ENCODE measurements around the gene SSBP2. TPM values are rescaled to one million over a fixed set of nuclear protein-coding genes. Genes with fewer than 3 reads are reported as not detected.

The SSBP2 gene
- total and polyA plus RNA-seq, 2 donors (not counting 3 experiments of a cell fraction or from before 2014, with no cell fraction given) = 9.6 to 11.5 TPM

DNA sequence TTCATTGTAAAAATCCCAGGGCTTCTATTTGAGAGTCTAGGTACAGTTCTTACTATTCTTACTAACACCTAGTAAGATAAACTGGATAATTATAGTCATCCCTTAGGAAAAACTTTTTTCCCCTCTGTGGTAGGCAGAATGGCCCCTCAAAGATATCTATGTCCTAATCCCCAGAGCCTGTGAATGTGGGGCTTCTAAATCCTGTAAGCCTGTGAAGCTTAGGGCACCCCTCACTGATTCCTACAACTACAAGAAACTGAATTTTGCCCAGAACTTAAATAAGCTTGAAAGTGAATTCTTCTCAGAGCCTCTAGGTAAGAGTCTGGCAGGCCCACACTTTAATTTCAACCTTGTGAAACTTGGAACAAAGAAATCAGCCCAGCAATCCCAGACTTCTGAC lies 226.9 kb downstream of the SSBP2 start:
- Histone ChIP-seq H3K4me1 (ENCODE audit: control insufficient read depth, extremely low read depth, insufficient read depth, low read length) (no peaks in the 10 kb centered on the region), H3K27ac (ENCODE audit: insufficient read depth, low read depth, low read length) (no peak overlapping the region), H3K9me3 (replicated peaks; ENCODE audit: control insufficient read depth, insufficient read depth, low read length) (no peaks in the 10 kb centered on the region), H3K36me3 (ENCODE audit: control insufficient read depth in 2 of 2, extremely low read depth in 1 of 2, insufficient read depth in 2 of 2, low read length in 2 of 2) (no peaks in the 10 kb centered on the region), H3K4me3 (replicated peaks in 1 of 3; ENCODE audit: insufficient read depth in 1 of 3, low read depth in 1 of 3, low read length in 3 of 3) (no peak overlapping the region), H4K20me1 (replicated peaks; ENCODE audit: control insufficient read depth, extremely low read depth, insufficient read depth, low read length) (no peaks in the 10 kb centered on the region), H3K9ac (replicated peaks; ENCODE audit: extremely low read depth, insufficient read depth, low read length) (no peak overlapping the region), H3K79me2 (ENCODE audit: control insufficient read depth, insufficient read depth, low read length) (no peaks in the 10 kb centered on the region), H3K4me2 (ENCODE audit: insufficient read depth, low read length) (no peak overlapping the region), H2AFZ (ENCODE audit: low read depth, low read length) (no peak overlapping the region), H3K27me3 (ENCODE audit: control insufficient read depth in 2 of 2, insufficient read depth in 2 of 2, low read length in 2 of 2) (no peaks in the 10 kb centered on the region), H3K9me1 (replicated peaks; ENCODE audit: control insufficient read depth, extremely low read depth, insufficient read depth, low read length) (no peaks in the 10 kb centered on the region)
- CTCF ChIA-PET = interaction anchor here (1.0 to 1.1 kb wide), 2 partner anchors 17 to 226 kb away, joined by 3 read pairs; no protein-coding TSS in a partner anchor
- FAIRE-seq (no peak), DNase-seq (ENCODE audit: low read depth, low spot score) (no peak)
- dilution Hi-C loops (cut with MboI; ENCODE audit: extremely low pct_ligation_motif_present, low sequenced_read_pairs) = no loop called here
- POLR2A ChIA-PET = no interaction called here
- no peak for TF ChIP-seq GATA2 (IDR thresholded peaks at IDR 0.05; ENCODE audit: insufficient read depth, insufficient read length, low read depth, low read length)
- no peak for TF ChIP-seq FOS (IDR thresholded peaks at IDR 0.05; ENCODE audit: borderline replicate concordance, insufficient read depth, low read length)
- TF ChIP-seq, protein P1, sequence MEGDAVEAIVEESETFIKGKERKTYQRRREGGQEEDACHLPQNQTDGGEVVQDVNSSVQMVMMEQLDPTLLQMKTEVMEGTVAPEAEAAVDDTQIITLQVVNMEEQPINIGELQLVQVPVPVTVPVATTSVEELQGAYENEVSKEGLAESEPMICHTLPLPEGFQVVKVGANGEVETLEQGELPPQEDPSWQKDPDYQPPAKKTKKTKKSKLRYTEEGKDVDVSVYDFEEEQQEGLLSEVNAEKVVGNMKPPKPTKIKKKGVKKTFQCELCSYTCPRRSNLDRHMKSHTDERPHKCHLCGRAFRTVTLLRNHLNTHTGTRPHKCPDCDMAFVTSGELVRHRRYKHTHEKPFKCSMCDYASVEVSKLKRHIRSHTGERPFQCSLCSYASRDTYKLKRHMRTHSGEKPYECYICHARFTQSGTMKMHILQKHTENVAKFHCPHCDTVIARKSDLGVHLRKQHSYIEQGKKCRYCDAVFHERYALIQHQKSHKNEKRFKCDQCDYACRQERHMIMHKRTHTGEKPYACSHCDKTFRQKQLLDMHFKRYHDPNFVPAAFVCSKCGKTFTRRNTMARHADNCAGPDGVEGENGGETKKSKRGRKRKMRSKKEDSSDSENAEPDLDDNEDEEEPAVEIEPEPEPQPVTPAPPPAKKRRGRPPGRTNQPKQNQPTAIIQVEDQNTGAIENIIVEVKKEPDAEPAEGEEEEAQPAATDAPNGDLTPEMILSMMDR (IDR thresholded peaks at IDR 0.05; ENCODE audit: extremely low read depth in 1 of 2, insufficient read depth in 1 of 2, low read depth in 1 of 2, low read length in 2 of 2) = no peak
- TF ChIP-seq EZH2 (IDR thresholded peaks at IDR 0.05; ENCODE audit: borderline replicate concordance, low read depth, low read length, severe bottlenecking) = no peak
- TF ChIP-seq, protein P2, sequence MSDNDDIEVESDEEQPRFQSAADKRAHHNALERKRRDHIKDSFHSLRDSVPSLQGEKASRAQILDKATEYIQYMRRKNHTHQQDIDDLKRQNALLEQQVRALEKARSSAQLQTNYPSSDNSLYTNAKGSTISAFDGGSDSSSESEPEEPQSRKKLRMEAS (IDR thresholded peaks at IDR 0.05; ENCODE audit: insufficient read depth, insufficient read length) = no peak
- TF ChIP-seq JUN (IDR thresholded peaks at IDR 0.05; ENCODE audit: borderline replicate concordance, insufficient read depth, insufficient read length, low read depth) = no peak
- no peak for TF ChIP-seq MYC (IDR thresholded peaks at IDR 0.05; ENCODE audit: low read depth, low read length)
- TF ChIP-seq POLR2A (IDR thresholded peaks at IDR 0.05; ENCODE audit: low read depth, low read length) = no peak
- no peak for TF ChIP-seq POLR2AphosphoS5 (IDR thresholded peaks at IDR 0.05; ENCODE audit: insufficient read depth, low read depth, low read length)
- no TSS peak for BruUV-seq (replicated peaks)
- intact Hi-C loops (cut with micrococcal nuclease) = no loop called here
